Erythroblast (primary cell): ENCODE measurements around the gene EIF3L.

Experiments used
- GATA1 ChIP-seq: IDR thresholded peaks from 2 replicates; pipeline ENCODE4 v1.6.1; 2011; ENCODE audit warnings: low read depth, mild to moderate bottlenecking, control low read depth, low read length, moderate library complexity
- POLR2A ChIP-seq: IDR thresholded peaks from 2 replicates; pipeline ENCODE4 v1.6.1; 2011; ENCODE audit warnings: mild to moderate bottlenecking, low read length

GRCh38 chr22:37846433-37846832, 2.8 kb upstream of the EIF3L start:
- TF ChIP-seq POLR2A (no peak), GATA1 (no peak)
